Heart right ventricle (tissue), 16 donors: ENCODE data around the gene CTR9. TPM values are rescaled to one million over a fixed set of nuclear protein-coding genes. Genes with fewer than 3 reads are reported as not detected.

Source experiments
- ATAC-seq, 8 donors: fragments of 200-7000 bp; cut with Tn5 transposase; one replicate each; pipeline ENCODE4 v1.9.1; 2020; ENCODE audit warnings: mild to moderate bottlenecking in 8 of 8, moderate library complexity in 8 of 8, moderate number of reproducible peaks in 1 of 8
- DNase-seq, 2 donors: peaks; one replicate each; pipeline ENCODE4 v3.0.0-alpha.2; 2020
- H3K27ac ChIP-seq, 10 donors: fragments of 200-600 bp; sonication (generic) in 2 of 10; one replicate each; pipeline versions ENCODE4 v1.5.0 to v1.8.0; 2020 to 2022; ENCODE audit warnings: mild to moderate bottlenecking in 3 of 10
- H3K27me3 ChIP-seq, 7 donors: fragments of 200-600 bp; one replicate each; pipeline ENCODE4 v1.8.0; 2021 to 2022; ENCODE audit warnings: mild to moderate bottlenecking in 2 of 7
- H3K36me3 ChIP-seq, 9 donors: fragments of 200-600 bp; sonication (generic) in 1 of 9; one replicate each; pipeline versions ENCODE4 v1.5.0 to v1.8.0; 2020 to 2022; ENCODE audit warnings: mild to moderate bottlenecking in 2 of 9
- H3K4me1 ChIP-seq, 9 donors: fragments of 200-600 bp; sonication (generic) in 1 of 9; one replicate each; pipeline versions ENCODE4 v1.5.0 to v1.8.0; 2020 to 2022; ENCODE audit warnings: mild to moderate bottlenecking in 4 of 9
- H3K4me3 ChIP-seq, 10 donors: fragments of 200-600 bp; sonication (generic) in 2 of 10; one replicate each; pipeline versions ENCODE4 v1.5.0 to v1.8.0; 2020 to 2022; ENCODE audit warnings: mild to moderate bottlenecking in 7 of 10, moderate library complexity in 2 of 10
- H3K9me3 ChIP-seq, 11 donors: fragments of 200-600 bp in 10 of 11; sonication (generic) in 2 of 11; one replicate each; pipeline versions ENCODE4 v1.5.0 to v1.8.0; 2013 to 2022; ENCODE audit warnings: mild to moderate bottlenecking in 2 of 11, control low read depth in 1 of 11, moderate library complexity in 1 of 11
- CTCF ChIP-seq, 9 donors: fragments of 200-600 bp; sonication (generic) in 2 of 9; IDR thresholded peaks; one replicate each; pipeline versions ENCODE4 v1.5.0 to v1.8.0; 2021 to 2022; ENCODE audit warnings: antibody characterized with exemption in 9 of 9, mild to moderate bottlenecking in 5 of 9, moderate library complexity in 1 of 9
- WGBS, 2 donors: extraction: QIAGEN DNeasy Blood & Tissue Kit; methylation state at CpG; one replicate each; pipeline ENCODE4 v1.1.7; 2013; ENCODE audit warnings: inconsistent platforms in 1 of 2; 5-methylcytosine and 5-hydroxymethylcytosine counted together
- intact Hi-C, 10 donors: fragments of 100-400 bp; cut with DNase I; formaldehyde crosslinking; loops; one replicate each; pipeline versions ENCODE4 v1.11.1 to v1.14.2; 2022
- polyA plus RNA-seq, 2 donors: library from polyadenylated mRNA; stranded (reverse); fragments of 200-250 nt; gene quantifications; one replicate each; pipeline ENCODE4 v1.2.3, GENCODE V29; 2013
- total RNA-seq, 10 donors: library from RNA; stranded (reverse); fragmentation: NEBNext Ultra II Directional in 3 of 10; extraction: Animal tissue kit (Norgen Biotek cat#: 25700) in 3 of 10; gene quantifications; one replicate each; pipeline versions ENCODE4 v1.2.1 to v1.2.4, GENCODE V29; 2021 to 2023
- donor health status: Arrhythmogenic right ventricular cardiomyopathy.
- donor health status: ischemic (EF 13 %, LVEDD 7.1; RV severe dilation, severe dysfunction).
- donor health status: healthy with polysubstance abuse.
- donor health status: DM: no; HTN: yes; CAD: no.
- donor health status: DM: no; HTN: no; CAD: no.
- donor health status: ischemic (EF 25% LVEDD 6.9; RV normal size, moderate dysfunction).
- donor health status: ischemic (EF 25% LVEDD 5.7; RV mildly dilated, moderate dysfunction).
- donor health status: healthy.
- donor health status: DM: yes; HTN: yes; CAD: no.
- donor health status: Ischemic cardiomyopathy.
- donor health status: ischemic (EF 35%, LVEDD 5.7; RV mildly dilated, moderate dysfunction).
- donor health status: nonischemic (EF 11% LVEDD 7.7; RV severe dilation, severe dysfunction).
- donor health status: DM: yes; HTN: yes; CAD: no.
- donor health status: PGD.
- donor health status: ischemic (EF 29% LVEDD 5.4; RV normal size, mild dysfunction).
- donor health status: nonischemic (EF 23%, LVEDD 6.1; RV moderate dilation, normal function).

CTR9 gene
- total and polyA plus RNA-seq, 12 donors = 10.4 to 34.8 (median 23.1) TPM

GRCh38 chr11:10749476-10749875 lies 1.6 kb upstream of the CTR9 start:
- ATAC-seq (no peak), DNase-seq (no peak)
- Histone ChIP-seq H3K4me3 (no peak overlapping the region), H3K4me1 (peaks cover 0 to 34% (median 17%) of the 10 kb centered on the region in 9 donors), H3K36me3 (peaks cover 0 to 17% (median 0%) of the 10 kb centered on the region in 9 donors), H3K27ac (no peak overlapping the region), H3K9me3 (no peaks in the 10 kb centered on the region), H3K27me3 (no peaks in the 10 kb centered on the region)
- intact Hi-C loops = no loop called here
- WGBS, 2 donors = 61 to 68% methylated on average over 2 of the region's 2 CpGs
- no peak for TF ChIP-seq CTCF (IDR thresholded peaks at IDR 0.05)

- Histone ChIP-seq H3K4me3 (peak overlapping the region; percentile 55 to 98 (median 85)), H3K9me3 (no peaks in the 10 kb centered on the region), H3K4me1 (peaks cover 0 to 34% (median 17%) of the 10 kb centered on the region in 9 donors), H3K36me3 (peaks cover 0 to 38% (median 0%) of the 10 kb centered on the region in 9 donors), H3K27me3 (no peaks in the 10 kb centered on the region), H3K27ac (peak overlapping the region; percentile 80 to 97 (median 94))
- ATAC-seq = peak; percentile 4 to 43 (median 30)
- intact Hi-C loops = no loop called here
- TF ChIP-seq CTCF (IDR thresholded peaks at IDR 0.05) = no peak
- 0 to 1% methylated on average over 14 of the region's 14 CpGs for WGBS, 2 donors
- DNase-seq = no peak
Observed at GRCh38 chr11:10751581-10751940, 515 bp downstream of the CTR9 start.

GRCh38 chr11:10752061-10752460 lies 1.0 kb downstream of the CTR9 start:
- H3K4me3 ChIP-seq = peak overlapping the region; percentile 55 to 98 (median 85)
- H3K36me3 ChIP-seq = peaks cover 0 to 43% (median 0%) of the 10 kb centered on the region in 9 donors
- no peaks in the 10 kb centered on the region for H3K27me3 ChIP-seq
- peak overlapping the region in 7 of 10 donors; percentile 89 to 97 (median 94) for H3K27ac ChIP-seq
- no peak for ATAC-seq
- TF ChIP-seq CTCF (IDR thresholded peaks at IDR 0.05) = no peak
- DNase-seq = no peak
- intact Hi-C loops = no loop called here
- no peaks in the 10 kb centered on the region for H3K9me3 ChIP-seq
- peaks cover 0 to 34% (median 17%) of the 10 kb centered on the region in 9 donors for H3K4me1 ChIP-seq
- 41 to 52% methylated on average over 2 of the region's 2 CpGs for WGBS, 2 donors

GRCh38 chr11:10752486-10752885 lies 1.4 kb downstream of the CTR9 start:
- peaks cover 0 to 34% (median 17%) of the 10 kb centered on the region in 9 donors for H3K4me1 ChIP-seq
- ATAC-seq = no peak
- TF ChIP-seq CTCF (IDR thresholded peaks at IDR 0.05) = no peak
- 90 to 92% methylated on average over 7 of the region's 7 CpGs for WGBS, 2 donors
- H3K27ac ChIP-seq = no peak overlapping the region
- peaks cover 0 to 47% (median 0%) of the 10 kb centered on the region in 9 donors for H3K36me3 ChIP-seq
- H3K4me3 ChIP-seq = peak overlapping the region in 6 of 10 donors; percentile 55 to 92 (median 89)
- H3K9me3 ChIP-seq = no peaks in the 10 kb centered on the region
- H3K27me3 ChIP-seq = no peaks in the 10 kb centered on the region
- no peak for DNase-seq
- intact Hi-C loops = no loop called here
